HG02571 (cell line): ENCODE data around the gene RAP1GAP2.

Experiments
- ATAC-seq: cut with Tn5 transposase; IDR thresholded peaks from one replicate; pipeline ENCODE4 v1.9.1; 2021; ENCODE audit warnings: mild to moderate bottlenecking, moderate library complexity; ENCODE audit not compliant: unreplicated experiment

The RAP1GAP2 gene

GRCh38 chr17:2909175-2909845, 113.1 kb downstream of the RAP1GAP2 start:
- ATAC-seq = no peak

- no peak for ATAC-seq
Measured at GRCh38 chr17:2909846-2910234, 113.6 kb downstream of the RAP1GAP2 start.

- no peak for ATAC-seq
Measured at GRCh38 chr17:2911035-2911754, 115.0 kb downstream of the RAP1GAP2 start.

DNA sequence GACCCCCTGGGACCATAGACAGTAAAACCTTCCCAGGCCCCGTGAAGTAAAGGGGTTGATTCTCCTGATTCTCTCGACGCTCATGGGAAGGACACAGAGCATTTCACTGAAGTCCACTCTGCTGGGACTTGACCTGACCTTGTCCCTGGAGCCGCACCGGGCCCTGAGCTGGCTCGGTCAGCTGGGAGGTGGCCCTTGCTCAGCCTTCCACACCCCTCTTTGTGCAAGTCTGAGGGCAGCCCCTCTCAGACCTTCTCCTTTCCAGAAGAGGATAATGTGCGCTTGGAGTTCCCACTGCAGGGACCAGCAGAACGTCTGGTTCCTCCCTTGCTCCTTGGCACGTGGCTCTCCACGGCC, 115.5 kb downstream of the RAP1GAP2 start:
- no peak for ATAC-seq

DNA sequence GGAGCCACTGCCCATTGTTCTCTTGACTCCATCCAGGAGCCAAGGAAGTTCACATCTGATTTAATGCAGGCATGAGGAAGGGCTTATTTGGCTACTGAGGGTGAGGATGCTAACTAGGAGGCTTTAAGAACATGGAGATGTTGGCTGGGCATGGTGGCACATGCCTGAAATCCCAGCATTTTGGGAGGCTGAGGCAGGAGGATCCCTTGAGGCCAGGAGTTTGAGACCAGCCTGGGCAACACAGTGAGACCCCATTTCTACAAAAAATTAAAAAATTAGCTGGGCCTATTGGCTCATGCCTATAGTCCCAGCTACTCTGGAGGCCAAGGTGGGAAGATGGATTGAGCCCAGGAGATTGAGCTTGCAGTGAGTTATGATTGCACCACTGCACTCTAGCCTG, 116.5 kb downstream of the RAP1GAP2 start:
- no peak for ATAC-seq

DNA sequence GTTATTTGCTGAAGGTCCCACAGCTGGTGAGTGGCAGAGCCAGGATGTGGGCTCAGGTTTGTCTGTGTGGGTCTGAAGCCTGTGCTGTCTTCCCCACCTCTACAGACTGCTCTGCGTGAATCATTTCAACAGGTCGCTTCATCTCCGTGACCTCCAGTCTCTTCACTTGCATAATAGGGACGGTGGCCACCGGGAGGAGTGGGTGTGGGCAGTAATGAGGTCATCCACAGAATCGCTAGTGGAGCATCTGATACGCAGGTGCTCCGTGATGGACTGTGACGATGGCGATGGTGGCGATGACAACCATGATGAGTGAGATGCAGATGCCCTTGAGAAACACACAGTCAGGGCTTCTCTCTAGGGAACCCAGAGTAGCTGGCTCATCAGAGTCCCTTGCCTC, 120.2 kb downstream of the RAP1GAP2 start:
- no peak for ATAC-seq

DNA sequence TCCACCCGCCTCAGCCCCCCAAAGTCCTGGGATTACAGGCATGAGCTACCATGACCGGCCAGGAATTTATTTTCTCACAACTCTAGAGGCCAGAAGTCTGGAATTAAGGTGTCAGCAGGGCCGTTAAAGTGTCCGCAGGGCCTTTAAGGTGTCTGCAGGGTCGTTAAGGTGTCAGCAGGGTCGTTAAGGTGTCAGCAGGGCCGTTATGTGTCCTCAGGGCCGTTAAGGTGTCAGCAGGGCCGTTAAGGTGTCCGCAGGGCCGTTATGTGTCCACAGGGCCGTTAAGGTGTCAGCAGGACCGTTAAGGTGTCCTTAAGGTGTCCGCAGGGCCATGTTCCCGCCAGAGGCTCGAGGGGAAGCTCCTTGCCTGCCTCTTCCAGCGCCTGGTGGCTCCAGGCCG, 125.2 kb downstream of the RAP1GAP2 start:
- no peak for ATAC-seq

DNA sequence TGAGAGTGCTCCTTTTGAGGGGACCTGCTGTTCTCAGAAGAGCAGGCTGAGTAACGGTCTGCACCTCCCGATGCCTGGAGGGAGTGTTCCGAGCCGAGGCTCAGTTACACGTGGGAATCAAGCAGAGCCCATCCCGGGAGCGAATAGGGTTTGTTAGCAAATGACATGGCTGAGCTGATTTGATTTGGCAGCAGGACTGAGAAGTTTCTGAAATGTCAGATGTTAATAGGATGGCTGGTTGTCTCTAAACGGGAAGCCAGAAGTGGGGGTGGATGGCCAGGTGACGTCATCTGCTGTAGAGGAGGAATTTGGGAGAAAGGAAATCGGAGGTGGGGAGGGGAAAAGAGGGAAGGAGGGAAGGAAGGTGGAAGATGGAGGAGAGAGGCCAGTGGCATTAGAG, 128.0 kb downstream of the RAP1GAP2 start:
- no peak for ATAC-seq

DNA sequence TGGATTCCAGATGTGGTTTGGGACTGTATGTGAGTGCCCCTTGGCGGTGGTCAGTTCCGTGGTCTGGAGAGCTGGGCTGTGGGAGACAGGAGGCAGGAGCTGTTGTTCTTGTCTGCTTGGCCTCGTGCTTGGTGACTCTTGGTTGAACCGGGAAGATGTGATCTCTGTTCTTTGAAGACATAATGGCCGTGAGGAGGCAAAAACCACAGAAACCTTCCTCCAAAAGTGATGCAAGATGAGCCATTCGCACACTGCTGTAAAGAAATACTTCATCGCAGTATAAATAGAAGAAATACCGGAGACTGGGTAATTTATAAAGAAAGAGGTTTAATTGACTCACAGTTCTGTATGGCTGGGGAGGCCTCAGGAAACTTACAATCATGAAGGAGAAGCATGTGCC, 128.8 kb downstream of the RAP1GAP2 start:
- no peak for ATAC-seq

- ATAC-seq = no peak
Measured at GRCh38 chr17:2926019-2926650, 129.9 kb downstream of the RAP1GAP2 start.

DNA sequence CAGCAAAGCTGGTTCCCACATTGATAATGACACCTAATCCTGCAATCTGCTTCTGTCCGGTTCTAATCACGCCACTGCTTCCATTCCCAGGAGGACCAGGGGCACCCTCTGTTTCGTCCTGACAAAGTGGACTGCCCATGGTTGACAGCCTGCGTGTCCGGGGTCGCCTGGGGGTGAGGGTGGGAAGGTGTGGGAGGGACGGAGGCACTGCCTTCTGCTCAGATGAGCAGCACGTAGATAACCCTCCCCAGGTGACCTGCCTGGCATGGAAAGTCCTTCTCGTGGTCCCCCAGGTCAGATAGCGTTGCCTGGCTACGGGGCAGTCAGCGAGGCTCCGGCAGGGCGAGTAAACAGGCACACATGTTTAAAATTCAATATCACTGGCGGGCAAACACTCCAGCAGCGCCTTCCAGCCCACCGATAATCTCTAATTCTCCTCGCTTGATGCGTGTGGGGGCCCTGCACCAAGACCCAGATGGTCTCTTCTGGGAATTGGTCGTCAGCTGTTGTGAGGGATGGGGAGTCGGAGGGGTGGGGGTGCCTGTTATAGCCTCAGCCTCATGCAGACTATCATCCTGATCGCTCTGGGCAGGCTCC, 132.2 kb downstream of the RAP1GAP2 start:
- ATAC-seq = no peak

DNA sequence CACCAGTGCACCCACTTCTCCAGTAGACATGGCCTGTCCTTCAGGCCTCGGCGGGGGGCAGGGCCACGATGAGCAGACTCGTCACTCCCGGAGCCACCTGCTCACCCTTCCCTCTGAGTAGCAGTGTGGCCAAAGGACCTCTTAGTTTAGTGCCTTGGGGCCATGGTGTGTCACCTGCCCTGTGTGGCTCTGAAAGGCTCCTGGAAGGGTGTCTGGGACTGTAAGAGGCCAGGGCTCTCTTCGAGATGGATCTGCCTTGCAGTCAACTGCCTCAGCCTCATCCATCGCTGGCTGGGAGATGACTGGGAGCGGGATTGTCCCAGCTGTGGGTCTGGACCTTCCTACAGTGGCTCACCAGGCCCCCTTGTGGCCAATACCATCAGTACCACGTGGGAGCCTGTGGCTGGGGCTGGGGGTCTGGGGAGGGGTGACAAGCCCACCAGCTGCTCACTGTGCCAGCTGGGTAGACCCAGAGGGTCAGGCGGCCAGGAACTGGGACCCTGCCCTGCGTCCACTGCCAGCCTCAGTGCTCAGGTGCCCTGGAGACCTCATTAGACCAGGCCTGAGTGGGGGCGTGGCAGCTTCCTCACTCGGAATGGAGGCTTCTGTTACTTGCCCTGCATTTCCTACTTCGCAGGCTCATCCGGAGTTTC, 133.8 kb downstream of the RAP1GAP2 start:
- no peak for ATAC-seq

DNA sequence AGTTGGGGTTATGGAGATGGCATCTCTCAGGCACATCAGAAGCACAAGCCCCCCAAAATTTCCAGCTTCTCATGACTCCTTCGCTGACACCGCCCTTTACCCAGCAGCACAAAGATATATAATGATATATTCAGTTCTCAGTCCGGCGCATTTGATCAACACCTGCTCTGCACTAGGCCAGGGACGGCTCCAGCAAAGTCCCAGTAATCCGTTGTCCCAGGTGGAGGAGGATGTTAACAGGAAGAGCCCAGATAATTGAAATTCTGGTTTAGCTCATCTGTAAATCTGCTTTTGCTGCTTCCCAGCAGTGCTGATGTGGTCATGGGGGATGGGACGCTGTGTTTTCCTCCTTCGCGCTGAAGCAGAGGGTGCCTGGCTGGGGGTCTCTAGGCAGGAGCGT, 135.6 kb downstream of the RAP1GAP2 start:
- no peak for ATAC-seq

- no peak for ATAC-seq
Measured at GRCh38 chr17:2932946-2933345, 136.7 kb downstream of the RAP1GAP2 start.

DNA sequence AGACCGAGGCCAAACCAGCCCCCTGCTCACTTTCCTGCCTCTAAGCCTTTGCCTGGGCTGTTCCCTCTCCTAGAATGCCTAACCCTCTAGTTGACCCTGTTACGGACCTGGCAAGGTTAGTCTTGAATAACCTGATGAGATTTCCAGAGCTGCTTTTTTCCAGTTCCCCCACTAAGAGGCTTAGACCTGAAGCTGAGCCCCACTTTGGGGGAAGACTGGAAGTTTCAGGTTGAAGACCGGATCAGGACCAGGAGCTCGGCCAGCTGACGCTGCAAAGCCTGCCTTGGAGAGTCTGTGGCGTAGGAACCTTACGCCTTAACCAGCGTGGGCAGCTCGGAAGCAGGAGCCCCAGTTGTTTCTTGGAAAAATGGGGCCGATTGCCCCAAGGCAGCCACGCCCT, 137.4 kb downstream of the RAP1GAP2 start:
- ATAC-seq = no peak

DNA sequence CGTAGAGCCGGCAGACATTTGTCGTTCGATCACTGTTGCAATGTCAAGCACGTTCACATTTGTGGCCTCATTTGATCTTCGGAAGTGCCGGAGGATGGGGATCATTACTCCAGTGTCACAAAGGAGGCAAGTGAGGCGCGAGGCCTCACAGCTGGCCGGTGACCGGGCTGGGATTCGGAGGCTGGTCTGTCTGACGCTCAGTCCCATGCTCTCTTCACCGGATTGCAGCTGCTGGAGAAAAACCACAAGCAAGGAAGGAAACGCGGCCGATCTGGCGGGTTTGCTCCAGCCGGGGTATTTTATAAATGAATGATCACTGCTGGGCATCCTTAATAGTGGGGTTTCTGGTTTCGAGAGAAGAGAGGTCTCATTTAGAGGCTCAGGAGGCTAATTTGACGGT, 139.4 kb downstream of the RAP1GAP2 start:
- ATAC-seq = no peak

DNA sequence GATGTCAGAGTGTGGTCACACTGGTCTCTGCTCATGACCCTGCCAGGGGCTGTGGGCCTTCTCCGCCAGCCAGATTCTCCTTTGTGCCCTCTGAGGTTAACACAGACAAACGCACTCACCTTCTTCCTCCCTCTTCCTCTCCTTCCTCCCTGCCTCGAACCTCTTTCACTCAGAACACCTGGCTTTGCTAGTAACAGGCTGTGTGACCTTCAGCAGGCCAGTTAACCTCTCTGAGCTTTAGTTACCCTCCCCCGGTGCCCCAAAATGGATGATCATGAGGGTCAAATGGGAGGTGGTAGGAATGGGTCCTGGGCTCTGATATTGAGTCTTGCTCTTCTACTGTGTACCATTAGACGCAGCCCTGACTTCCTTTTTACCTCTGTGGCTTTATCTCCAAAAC, 140.1 kb downstream of the RAP1GAP2 start:
- ATAC-seq = no peak

- ATAC-seq = no peak
Measured at GRCh38 chr17:2936771-2937321, 140.6 kb downstream of the RAP1GAP2 start.

- ATAC-seq = no peak
Measured at GRCh38 chr17:2937331-2938003, 141.2 kb downstream of the RAP1GAP2 start.

- ATAC-seq = no peak
Measured at GRCh38 chr17:2939714-2940351, 143.6 kb downstream of the RAP1GAP2 start.
